D721Med (cell line): Measurements from ENCODE around the gene PMS1.

ENCODE experiments used
- DNase-seq: peaks from one replicate; pipeline ENCODE4 v3.0.0; 2011; ENCODE audit warnings: low spot score; ENCODE audit not compliant: insufficient read length
- FAIRE-seq: peaks from 2 replicates; lab custom pipeline; 2011; peaks lifted over from hg19 to GRCh38; lab: Jason Lieb, UNC
- TF ChIP-seq, protein P1 (sequence below): IDR thresholded peaks from 2 replicates; pipeline ENCODE4 v1.5.1; 2012; ENCODE audit warnings: mild to moderate bottlenecking, control low read depth; ENCODE audit not compliant: insufficient read depth; ENCODE audit errors: missing control alignments

PMS1 gene

DNA sequence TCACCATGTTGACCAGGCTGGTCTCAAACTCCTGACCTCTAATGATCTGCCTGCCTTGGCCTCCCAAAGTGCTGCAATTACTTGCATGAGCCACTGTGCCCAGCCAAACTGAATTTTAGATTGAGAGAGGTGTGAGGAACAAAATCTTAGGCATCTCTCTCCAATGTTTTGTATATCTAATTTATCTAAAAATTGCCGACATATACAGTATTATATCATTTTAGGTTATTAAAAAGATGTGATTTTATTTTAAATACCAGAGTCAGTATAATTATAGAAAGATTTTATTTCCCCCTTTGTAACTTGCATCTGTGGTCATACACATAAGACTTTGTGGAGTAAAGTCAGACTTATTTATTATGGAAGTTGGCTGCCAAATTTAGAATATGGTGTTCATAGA, 10.1 kb downstream of the PMS1 start:
- no peak for FAIRE-seq
- TF ChIP-seq, protein P1, sequence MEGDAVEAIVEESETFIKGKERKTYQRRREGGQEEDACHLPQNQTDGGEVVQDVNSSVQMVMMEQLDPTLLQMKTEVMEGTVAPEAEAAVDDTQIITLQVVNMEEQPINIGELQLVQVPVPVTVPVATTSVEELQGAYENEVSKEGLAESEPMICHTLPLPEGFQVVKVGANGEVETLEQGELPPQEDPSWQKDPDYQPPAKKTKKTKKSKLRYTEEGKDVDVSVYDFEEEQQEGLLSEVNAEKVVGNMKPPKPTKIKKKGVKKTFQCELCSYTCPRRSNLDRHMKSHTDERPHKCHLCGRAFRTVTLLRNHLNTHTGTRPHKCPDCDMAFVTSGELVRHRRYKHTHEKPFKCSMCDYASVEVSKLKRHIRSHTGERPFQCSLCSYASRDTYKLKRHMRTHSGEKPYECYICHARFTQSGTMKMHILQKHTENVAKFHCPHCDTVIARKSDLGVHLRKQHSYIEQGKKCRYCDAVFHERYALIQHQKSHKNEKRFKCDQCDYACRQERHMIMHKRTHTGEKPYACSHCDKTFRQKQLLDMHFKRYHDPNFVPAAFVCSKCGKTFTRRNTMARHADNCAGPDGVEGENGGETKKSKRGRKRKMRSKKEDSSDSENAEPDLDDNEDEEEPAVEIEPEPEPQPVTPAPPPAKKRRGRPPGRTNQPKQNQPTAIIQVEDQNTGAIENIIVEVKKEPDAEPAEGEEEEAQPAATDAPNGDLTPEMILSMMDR, result no peak

DNA sequence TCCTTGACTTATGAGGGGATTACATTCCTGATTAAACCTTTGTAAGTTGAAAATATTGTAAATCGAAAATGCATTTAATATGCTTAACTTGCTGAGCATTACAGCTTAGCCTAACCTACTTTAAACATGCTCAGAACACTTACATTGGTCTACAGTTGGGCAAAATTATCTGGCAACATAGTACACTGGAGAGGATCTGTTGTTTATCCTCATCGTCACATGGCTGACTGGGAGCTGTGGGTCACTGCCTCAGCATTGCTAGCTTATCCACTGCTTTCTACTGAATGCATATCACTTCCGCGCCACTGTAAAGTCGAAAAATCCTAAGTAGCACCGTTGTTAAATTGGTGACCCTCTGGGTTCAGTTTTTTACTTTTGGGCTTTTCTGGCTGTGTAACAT, 13.7 kb downstream of the PMS1 start:
- TF ChIP-seq, protein P1, result no peak
- no peak for DNase-seq
- FAIRE-seq, result peak; percentile 25

More for the DNA sequence above, 10.1 kb downstream of the PMS1 start:
- DNase-seq, result no peak

DNA sequence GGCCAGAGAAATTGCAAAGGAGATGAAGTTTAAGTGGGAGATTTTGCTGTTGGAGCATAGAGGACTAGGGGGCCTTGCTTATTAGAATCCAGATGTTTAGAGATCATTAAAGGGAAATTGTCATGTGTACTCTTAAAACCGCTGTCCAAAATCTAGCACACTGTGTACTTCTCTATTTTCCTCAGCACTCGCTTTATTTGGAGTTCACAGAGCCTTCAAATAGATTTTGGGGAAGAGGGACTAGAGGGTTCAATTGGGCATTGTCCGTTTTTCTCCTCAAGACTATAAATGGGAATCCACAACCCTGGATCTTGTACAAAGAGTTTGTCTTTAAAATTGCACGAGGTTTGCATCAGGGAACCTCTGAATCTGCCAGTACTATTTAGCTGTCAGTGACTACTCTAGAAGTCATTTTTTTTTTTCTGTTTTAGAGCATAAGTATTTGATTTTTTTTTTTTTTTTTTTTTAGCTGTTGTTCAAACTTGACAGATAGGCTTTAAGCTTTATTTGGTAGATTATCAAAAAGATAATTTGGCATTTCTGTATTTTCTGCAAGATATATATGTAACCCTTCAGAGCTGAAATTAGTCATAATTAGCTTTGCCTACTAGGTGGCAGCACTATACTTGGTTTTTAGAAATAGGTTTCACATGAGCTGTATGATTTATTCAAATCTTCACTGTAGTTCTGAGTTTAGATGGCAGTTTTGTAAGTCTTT, 14.2 kb downstream of the PMS1 start:
- TF ChIP-seq, protein P1, result peak; percentile 55
- no peak for DNase-seq
- peak; percentile 77 for FAIRE-seq

DNA sequence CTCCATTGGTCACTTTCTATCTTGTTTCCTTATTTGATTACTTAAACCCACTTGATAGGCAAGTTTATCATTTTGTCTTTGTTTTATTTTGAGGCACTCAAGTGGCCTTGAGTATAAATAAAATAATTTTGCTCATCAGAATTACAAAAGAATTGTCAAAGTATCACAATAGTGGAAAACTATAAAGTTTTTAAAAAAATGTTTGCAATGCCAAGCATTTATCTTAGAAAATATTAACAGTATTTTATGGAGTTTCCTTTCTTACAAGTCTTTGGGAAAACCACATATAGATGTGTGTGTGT, 14.7 kb downstream of the PMS1 start:
- FAIRE-seq (no peak), DNase-seq (no peak)
- TF ChIP-seq, protein P1, result no peak

DNA sequence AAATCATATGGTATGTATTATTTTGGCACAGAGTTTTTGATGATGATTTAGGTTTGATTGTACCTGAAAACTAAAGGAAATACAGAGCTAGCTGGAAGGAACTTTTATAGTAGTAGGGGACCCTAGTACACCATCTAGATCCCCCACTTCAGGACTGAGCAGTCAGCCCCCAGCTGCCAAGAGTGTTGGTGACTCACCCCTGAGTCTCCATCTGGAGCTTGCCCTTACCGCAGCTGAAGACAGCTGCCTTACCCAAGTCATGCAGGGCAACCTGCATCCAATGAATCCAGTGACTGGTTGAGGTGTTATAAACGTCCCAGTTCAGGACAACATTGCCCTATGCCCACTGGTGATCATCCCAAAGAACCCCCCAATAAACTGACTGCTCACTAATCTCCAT, 15.3 kb downstream of the PMS1 start:
- TF ChIP-seq, protein P1, result no peak
- FAIRE-seq, result no peak
- no peak for DNase-seq

DNA sequence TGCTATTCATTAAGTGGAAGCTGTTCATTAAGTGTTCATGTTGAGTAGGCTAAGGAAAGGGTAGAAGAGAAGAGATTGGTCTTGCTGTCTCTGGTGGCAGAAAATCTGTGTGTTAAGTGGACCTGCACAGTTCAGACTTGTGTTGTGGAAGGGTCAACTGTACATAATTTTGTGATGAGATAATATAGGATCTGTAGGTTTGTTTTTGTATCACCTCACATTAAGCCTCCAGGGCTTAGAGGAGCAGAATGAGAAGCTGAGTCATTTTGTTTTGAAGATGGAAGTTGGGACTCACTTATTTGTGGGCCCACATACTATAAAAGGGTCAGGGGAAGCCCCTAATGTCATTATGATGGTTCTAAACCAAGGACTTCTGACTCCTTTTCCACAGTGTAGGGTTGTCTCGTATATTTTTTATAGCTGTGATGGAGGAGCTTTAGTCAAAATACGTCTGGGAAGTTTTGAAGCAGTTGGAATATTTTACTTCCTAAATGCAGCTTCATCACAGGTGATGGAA, 18.2 kb downstream of the PMS1 start:
- FAIRE-seq, result no peak
- TF ChIP-seq, protein P1, result no peak
- no peak for DNase-seq

DNA sequence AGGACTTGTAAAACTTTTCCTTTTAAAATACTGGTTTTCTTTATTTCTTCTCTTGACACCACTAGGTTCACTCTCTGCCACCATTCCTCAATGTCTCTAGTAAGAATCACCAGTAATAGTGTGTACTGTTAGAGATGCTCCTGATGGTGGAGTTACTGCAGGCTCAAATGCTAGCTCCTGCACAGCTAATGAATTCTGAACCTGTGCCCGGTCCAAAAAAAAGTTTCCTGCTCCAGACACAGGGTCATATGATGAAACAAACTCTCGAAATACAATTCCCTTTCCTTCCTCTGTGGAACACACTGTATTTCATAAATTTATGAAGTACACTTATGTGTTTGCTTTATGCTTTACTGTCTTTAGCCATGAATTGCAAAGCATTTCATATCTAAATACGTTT, 19.2 kb downstream of the PMS1 start:
- DNase-seq (no peak), FAIRE-seq (no peak)
- TF ChIP-seq, protein P1, result no peak
